GM19099 (cell line): ENCODE data around the gene LETMD1.
A peak's percentile ranks its signal among the peaks of the same experiment; 100 is the strongest.

Experiments
- POLR2A ChIP-seq: IDR thresholded peaks from 3 replicates; pipeline ENCODE4 v1.6.1; 2011; ENCODE audit warnings: low read depth; ENCODE audit not compliant: insufficient read length; ENCODE audit errors: extremely low read depth

Gene LETMD1, protein sequence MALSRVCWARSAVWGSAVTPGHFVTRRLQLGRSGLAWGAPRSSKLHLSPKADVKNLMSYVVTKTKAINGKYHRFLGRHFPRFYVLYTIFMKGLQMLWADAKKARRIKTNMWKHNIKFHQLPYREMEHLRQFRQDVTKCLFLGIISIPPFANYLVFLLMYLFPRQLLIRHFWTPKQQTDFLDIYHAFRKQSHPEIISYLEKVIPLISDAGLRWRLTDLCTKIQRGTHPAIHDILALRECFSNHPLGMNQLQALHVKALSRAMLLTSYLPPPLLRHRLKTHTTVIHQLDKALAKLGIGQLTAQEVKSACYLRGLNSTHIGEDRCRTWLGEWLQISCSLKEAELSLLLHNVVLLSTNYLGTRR

DNA sequence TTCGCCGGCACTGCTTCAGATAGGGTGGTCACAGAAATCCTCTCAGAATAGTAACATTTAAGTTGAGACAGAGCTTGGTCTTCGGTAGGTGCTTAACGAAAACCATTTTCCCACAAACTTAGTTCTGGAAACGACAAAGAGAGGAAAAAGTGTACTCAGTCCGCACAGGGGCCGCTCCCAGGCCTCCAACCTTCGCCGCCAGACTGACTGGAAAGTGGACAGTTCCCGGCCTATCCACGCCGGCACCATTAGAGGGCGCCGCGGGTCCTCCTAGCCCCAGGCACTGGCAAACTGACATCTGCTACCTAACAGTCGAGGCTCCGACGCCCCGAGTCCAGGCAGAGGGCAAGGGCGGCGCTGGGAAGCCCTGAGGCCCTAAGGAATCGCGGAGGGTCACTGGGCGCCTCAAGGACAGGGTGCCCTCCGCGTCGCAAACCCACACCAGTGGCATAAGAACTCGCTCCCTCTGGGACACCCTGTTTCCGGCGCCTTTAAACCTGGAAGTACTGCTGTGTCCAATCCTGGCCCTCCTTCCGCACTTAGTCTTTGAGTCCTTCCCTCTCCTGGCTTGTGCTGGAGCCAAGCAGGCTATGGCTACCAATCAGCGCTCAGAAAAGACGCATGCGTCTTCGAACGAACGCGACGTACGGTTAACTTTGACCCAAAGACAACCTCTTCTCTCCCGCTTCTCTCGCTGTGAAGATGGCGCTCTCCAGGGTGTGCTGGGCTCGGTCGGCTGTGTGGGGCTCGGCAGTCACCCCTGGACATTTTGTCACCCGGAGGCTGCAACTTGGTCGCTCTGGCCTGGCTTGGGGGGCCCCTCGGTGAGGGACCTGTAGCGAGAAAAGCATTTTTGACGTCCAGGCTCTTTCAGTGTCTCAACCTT lies at the start of gene LETMD1:
Gene LETMD1 (plus strand): TSS at position 673 of the 886 bp plus-strand sequence. CDS start 30 bp downstream, at position 703.
- TF ChIP-seq POLR2A = peak; percentile 93

DNA sequence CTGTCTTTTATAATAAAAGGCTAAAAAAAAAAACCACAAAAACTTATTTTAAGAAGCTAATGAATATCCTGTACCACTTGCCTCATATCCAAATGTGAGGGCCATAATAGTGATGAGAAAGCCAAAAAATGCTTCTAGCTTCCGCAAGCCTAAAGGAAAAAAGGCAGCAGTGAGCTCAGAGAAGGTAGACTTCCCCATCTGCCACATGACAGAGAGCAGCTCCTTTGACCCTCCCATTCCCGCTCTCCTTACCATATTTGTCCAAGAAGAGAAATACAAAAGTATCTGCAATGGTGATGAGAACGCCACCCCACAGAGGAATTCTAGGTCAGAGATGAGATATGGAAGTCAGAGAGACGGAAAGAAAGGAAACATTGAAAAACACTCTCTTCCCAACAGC lies 49.0 kb upstream of the LETMD1 start:
- no peak for TF ChIP-seq POLR2A

DNA sequence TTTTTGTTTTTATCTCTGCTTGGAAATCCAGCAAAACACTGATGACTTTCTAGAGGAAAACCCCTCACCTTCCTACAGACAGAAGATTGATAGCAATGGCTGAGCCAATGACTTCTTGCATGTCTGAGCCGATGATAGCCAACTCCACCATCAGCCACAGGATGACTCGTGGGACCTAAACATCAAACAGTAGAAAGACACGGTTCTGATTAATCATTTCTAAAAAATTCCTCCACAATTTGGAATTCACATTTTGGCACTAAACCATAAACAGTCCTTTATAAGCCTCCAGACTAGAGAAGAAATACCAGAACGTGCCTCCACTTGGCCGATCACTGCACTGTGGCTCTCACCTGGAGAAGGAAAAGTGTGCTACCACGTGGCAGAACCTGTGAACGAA lies 47.9 kb upstream of the LETMD1 start:
- TF ChIP-seq POLR2A = no peak

DNA sequence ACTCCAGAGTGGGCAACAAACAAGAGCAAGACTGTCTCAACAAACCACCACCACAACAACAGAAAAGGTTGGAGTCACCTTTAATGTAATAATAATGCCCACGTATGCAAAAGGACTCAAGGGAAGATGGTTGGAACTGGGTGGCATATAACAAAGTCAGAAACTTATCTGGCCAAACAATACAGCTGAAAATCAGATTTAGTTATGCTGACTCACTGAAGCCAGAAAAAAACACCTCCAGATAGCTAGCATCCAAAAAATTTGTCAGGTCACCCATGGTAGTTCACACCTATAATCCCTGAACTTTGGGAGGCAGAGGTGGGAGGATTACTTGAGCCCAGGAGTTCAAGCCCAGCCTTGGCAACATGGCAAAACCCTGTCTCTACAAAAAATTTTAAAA lies 46.3 kb upstream of the LETMD1 start:
- no peak for TF ChIP-seq POLR2A

DNA sequence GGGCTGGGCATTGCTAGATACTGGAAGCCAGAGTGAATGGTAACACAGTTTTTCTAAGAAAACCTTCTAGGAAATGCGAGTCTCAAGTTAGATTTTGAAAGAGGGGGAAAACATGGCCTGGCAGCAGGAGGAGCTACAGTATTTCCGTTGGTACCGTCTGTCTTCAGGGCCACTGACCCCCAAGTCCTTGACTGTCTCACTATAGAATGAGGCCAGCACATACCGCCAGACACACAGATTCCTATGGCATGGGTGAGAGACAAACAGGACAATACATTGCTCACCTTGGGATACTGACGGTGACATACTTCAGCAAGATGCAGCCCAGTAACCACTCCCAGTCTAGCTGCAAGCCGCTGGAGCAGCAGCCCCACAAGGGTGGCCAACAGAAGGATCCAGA lies 43.6 kb upstream of the LETMD1 start:
- no peak for TF ChIP-seq POLR2A

DNA sequence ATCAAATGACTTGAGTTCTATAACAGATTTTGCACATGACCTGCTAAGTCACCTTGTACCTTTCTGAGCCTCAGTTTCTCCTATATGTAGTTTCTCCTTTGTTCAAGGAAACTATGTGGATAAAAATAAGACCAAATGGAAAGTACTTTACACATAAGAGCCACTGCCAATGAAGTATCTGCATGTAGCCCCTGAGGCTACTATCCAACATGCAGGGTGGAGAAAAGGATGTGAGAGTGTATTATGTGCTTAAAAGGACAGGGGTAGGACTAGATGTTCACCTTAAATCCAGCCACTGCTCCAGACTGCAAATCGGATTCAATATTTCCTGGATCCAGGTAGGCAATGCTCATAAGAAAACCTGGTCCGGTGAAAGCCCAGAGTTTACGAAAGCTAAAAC lies 43.1 kb upstream of the LETMD1 start:
- no peak for TF ChIP-seq POLR2A

DNA sequence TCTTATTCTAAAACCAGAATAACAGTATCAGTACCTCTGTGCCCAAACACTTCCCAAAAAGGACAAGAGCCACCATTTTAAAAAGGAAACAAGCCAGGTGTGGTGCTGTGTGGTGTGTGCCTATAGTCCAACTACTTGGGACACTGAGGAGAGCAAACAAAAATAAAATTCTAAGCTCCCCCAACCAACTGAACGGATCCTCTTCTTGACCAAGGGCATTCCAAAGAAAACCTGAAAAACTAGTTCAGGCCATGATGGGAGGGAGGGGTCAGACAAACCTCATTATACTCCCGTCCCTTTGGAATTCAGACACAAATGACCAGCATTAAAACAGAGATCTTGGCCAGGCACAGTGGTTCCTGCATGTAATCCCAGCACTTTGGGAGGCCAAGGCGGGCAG lies 42.5 kb upstream of the LETMD1 start:
- no peak for TF ChIP-seq POLR2A

DNA sequence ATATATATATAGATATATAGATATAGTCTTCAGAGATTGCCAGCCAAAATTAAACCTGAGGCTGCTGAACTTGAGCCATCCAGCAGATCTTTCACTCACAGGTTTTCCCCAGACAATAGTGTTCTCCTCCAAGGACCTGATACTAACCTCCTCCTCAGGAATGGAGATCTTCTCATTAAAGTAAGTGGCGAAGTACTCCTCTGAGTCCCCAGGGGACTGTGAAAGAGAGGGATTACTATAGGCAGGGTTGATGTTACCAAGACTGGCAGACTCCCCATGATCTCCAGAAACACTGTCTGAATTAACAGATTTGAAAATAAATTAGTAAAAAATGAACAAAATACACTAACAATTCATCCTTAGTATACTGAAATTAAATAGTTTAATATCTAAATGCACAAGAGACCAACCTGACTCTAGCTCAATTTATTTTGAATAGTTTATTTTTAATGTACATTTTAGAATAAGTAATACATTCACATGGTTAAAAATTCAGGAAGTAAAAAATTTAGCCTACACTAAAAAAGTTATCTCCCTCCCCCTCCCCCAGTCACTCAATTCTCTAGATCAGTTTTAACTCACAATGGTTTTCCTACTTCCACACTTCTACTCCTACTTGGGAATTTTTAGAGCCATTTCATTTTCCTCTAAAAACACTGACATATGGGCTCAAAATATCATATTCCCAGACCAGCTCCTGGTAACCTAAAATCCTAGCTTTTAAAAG lies 39.6 kb upstream of the LETMD1 start:
- TF ChIP-seq POLR2A = no peak

DNA sequence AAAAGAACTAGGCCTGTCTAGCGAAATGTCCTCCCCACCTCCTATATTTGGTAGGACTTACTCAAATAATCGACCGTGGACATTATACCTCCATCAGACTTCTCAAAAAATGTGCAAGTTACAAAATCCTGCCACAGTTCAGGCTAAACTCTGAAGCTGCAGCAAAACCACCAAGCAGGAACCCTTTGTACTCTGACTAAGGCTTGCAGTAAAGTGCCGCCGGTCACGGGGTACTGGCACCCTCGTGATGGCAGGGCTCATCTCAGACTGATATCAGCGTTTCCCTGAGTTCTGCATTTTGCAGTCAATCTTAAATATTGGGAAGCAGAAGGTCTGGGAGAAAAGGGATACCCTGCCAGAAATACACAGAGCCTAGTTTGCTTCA lies 39.1 kb upstream of the LETMD1 start:
- TF ChIP-seq POLR2A = no peak

DNA sequence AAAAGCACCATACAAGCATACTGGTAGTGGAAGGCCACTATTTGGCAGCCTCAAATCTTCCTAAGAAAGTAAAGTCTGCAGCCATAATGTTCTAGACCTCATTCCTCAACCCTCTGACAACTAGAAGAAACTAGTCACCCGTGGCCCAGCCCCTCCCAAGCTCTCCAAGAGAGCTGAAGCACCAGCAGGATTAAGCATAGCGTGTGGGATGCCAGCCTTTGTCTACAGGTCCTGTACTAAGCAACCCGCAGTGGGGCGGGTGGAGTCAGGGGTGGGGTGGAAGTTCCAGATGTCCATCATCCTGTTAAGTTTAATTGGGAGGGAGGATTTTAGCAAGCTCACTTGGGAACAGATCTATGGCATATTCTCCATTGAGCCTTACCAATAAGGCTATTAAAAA lies 36.2 kb upstream of the LETMD1 start:
- no peak for TF ChIP-seq POLR2A

DNA sequence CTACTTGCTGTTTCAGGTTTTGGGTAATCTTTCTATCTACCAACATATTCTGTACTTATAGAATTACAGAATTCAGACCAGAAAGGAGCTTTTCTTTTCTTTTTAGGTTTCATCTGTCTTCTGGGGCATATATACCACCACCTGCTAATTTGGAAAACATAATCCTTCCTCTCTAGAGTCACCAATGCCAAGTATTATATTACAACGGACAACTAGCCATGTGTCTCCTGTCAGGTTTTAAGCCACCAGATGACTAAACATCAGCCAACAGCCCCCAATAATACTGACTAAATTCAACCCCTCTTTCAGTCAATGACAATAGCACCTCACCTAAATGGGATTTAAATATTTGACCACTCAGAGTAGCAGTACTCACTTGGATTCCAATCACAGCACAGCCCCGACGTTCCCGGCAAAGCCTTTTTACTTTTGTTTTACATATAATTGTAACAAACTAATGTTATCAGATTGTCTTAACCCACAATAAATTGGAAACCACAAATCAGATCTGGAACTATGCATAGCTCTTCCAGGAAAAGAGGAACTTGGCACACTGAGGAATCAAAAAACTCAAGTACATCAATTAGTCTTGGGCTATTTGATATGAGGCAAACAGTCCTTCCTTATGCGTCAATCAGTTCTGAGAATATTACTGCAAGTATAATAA lies 35.4 kb upstream of the LETMD1 start:
- TF ChIP-seq POLR2A = no peak

DNA sequence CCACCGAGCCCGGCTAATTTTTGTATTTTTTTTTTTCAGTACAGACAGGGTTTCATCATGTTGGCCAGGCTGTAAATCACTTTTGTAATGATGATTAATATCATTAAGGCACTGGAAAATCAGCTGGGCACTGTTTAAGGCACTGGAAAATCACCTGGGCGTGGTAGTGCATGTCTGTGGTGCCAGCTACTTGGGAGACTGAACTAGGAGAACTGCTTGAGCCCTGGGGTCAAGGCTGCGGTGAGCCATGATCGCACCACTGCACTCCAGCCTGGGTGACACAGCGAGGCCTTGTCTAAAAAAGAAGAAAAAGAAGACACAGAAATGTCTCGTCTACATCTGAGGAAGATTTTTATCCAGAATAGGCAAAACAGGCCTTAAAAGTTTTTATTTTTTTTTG lies 34.7 kb upstream of the LETMD1 start:
- TF ChIP-seq POLR2A = no peak

DNA sequence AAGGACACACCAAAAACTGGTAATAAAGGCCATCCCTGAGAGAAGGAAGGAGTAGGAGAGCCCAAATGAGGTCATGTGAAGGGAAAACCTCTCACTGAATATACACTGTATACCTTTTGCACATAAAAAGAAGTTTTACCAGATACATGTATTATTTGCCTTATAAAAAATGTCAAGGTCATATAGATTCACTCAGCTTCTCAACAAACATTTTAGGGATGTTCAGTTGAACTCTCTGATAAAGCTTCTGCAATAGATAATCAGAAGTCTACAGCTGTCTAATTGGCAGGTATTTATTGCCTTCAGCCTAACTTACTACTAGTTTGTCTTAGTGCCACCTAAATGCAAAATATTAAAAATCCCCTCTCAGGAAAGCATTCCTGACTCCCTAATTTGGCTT lies 30.7 kb upstream of the LETMD1 start:
- no peak for TF ChIP-seq POLR2A

DNA sequence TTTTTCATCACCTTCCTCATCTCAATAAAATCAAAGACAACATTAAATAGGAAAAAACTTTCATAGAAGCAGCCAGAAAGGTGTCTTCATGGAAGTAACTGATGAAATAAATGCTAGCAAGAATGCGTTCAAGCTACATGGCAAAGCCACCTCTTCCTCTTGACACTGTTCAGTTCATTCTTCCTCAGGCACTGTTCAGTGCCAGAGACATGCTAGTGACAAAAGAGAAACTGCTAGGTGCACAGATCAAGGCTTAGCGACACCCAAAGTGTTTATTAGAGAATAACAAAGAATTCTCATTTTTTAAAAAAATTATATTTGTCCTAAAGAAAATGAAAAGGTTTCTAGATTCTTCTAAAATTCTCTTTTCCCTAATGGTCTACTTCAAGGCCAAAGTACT lies 29.2 kb upstream of the LETMD1 start:
- no peak for TF ChIP-seq POLR2A

DNA sequence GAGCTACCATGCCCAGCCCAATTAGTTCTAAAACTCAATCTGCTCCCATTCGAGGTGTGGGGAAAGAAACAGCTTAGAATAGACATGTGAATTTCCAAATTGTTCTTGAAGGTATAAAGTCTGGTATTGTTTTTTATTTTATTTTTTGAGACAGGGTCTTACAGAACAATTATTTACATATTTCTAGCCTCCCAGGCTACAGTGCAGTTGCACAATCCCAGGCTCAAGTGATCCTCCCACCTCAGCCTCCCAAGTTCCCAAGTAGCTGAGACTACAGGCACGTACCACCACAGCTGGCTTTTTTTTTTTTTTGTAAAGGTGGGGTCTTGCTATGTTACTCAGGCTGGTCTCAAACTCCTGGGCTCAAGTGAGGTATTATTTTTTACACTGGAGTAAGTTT lies 28.2 kb upstream of the LETMD1 start:
- TF ChIP-seq POLR2A = no peak
